DMS153 treated with DMSO at 0.1 percent for 48 hours (cell line): ENCODE data around the gene CFAP20DC.
"Not testable (repeated sequence)": the region's sequence is repeated elsewhere in the genome, so short reads cannot be mapped to it uniquely, and the experiment has no call there.

Experiments
- DNase-seq: peaks from one replicate; lab custom pipeline; 2025; ENCODE audit not compliant: unreplicated experiment; lab: John Stamatoyannopoulos, UW

CFAP20DC gene

GRCh38 chr3:58806551-58807244 lies 243.1 kb downstream of the CFAP20DC start:
- DNase-seq = not testable (repeated sequence)

- no peak for DNase-seq
Measured at GRCh38 chr3:58804914-58805313, 244.9 kb downstream of the CFAP20DC start.

GRCh38 chr3:58801541-58801940 lies 248.3 kb downstream of the CFAP20DC start:
- DNase-seq = no peak

- no peak for DNase-seq
Measured at GRCh38 chr3:58800940-58801339, 248.9 kb downstream of the CFAP20DC start.

GRCh38 chr3:58800032-58800431 lies 249.8 kb downstream of the CFAP20DC start:
- DNase-seq = no peak

- DNase-seq = no peak
Measured at GRCh38 chr3:58799271-58799670, 250.6 kb downstream of the CFAP20DC start.

- no peak for DNase-seq
Measured at GRCh38 chr3:58798312-58798711, 251.5 kb downstream of the CFAP20DC start.

- DNase-seq = no peak
Measured at GRCh38 chr3:58794750-58795149, 255.1 kb downstream of the CFAP20DC start.

GRCh38 chr3:58793938-58794337 lies 255.9 kb downstream of the CFAP20DC start:
- no peak for DNase-seq

- DNase-seq = no peak
Measured at GRCh38 chr3:58792921-58793451, 256.8 kb downstream of the CFAP20DC start.

GRCh38 chr3:58789385-58789784 lies 260.4 kb downstream of the CFAP20DC start:
- no peak for DNase-seq

GRCh38 chr3:58784888-58785287 lies 264.9 kb downstream of the CFAP20DC start:
- no peak for DNase-seq

- DNase-seq = no peak
Measured at GRCh38 chr3:58784425-58784824, 265.4 kb downstream of the CFAP20DC start.

GRCh38 chr3:58783845-58784244 lies 266.0 kb downstream of the CFAP20DC start:
- DNase-seq = no peak

GRCh38 chr3:58779934-58780333 lies 269.9 kb downstream of the CFAP20DC start:
- no peak for DNase-seq

GRCh38 chr3:58776231-58776630 lies 273.6 kb downstream of the CFAP20DC start:
- DNase-seq = no peak

- DNase-seq = no peak
Measured at GRCh38 chr3:58772462-58772861, 277.4 kb downstream of the CFAP20DC start.

GRCh38 chr3:58769065-58769464 lies 280.8 kb downstream of the CFAP20DC start:
- no peak for DNase-seq

- DNase-seq = no peak
Measured at GRCh38 chr3:58766587-58767282, 283.1 kb downstream of the CFAP20DC start.

GRCh38 chr3:58755150-58755549 lies 294.7 kb downstream of the CFAP20DC start:
- DNase-seq = no peak

GRCh38 chr3:58754074-58754473 lies 295.8 kb downstream of the CFAP20DC start:
- no peak for DNase-seq

- no peak for DNase-seq
Measured at GRCh38 chr3:58751882-58752567, 297.8 kb downstream of the CFAP20DC start.
